Adipocyte (in vitro differentiated cells): ENCODE measurements around the gene KIF18B.

Experiments used
- DNase-seq: peaks from one replicate; pipeline ENCODE4 v3.0.0-alpha.2; 2015; ENCODE audit warnings: low read depth
- H3K27me3 ChIP-seq: replicated peaks from 2 replicates; pipeline ENCODE4 v1.7.0; 2013; ENCODE audit warnings: mild to moderate bottlenecking, low read length, moderate library complexity; ENCODE audit not compliant: control insufficient read depth, insufficient read depth
- H3K36me3 ChIP-seq: 2 replicates; pipeline ENCODE4 v1.7.0; 2013; ENCODE audit warnings: low read length, mild to moderate bottlenecking, moderate library complexity; ENCODE audit not compliant: control insufficient read depth, insufficient read depth, severe bottlenecking
- H3K4me1 ChIP-seq: 2 replicates; pipeline ENCODE4 v1.7.0; 2013; ENCODE audit warnings: mild to moderate bottlenecking, low read length, moderate library complexity; ENCODE audit not compliant: control insufficient read depth, insufficient read depth
- H3K4me3 ChIP-seq: 2 replicates; pipeline ENCODE4 v1.7.0; 2013; ENCODE audit warnings: mild to moderate bottlenecking, low read length, moderate library complexity
- H3K9ac ChIP-seq: 2 replicates; pipeline ENCODE4 v1.7.0; 2013; ENCODE audit warnings: mild to moderate bottlenecking, low read length, moderate library complexity
- H3K9me3 ChIP-seq: 2 replicates; pipeline ENCODE4 v1.7.0; 2013; ENCODE audit warnings: mild to moderate bottlenecking, low read length, moderate library complexity; ENCODE audit not compliant: control insufficient read depth

KIF18B gene

GRCh38 chr17:44922136-44922535 lies 25.4 kb downstream of the KIF18B start:
- no peak for DNase-seq
- no peaks in the 10 kb centered on the region for H3K9me3 ChIP-seq
- no peak overlapping the region for H3K9ac ChIP-seq

DNA sequence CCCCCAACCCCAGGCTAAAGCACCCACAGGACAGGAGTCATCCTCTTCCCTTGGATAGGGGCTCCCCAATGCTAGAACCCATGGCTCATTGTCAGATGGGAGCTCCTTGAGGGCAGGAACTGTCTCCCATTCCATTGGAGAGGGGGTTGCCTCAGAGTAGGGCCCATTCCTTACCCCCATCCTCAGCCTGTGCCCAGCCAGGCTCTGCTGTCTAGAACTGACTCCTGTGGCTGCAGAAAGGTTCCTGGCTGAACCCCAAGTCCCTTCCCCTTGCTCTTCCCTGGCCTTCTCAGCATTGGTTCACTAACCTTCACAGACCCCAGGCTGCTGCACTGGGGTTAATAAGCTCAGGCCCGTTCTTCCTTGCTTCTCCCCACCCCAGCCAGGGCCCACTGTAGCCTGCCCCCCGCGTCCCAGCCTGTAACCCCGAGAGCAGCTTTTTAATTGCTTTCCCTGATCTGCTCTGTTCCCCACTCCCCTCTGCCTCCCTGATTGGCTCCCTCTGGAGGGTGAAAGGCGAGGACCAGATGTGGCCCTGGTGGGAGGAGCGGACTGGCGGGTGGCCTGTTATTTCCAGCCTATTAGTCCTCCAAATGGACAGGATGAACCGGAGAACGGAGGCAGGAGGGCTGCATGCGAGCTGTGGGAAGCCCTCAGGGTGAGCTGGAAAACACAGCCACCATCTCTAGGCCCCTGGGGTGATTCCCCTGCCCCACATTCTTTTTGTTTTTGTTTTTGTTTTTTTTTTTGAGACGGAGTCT lies 26.3 kb downstream of the KIF18B start:
- no peaks in the 10 kb centered on the region for H3K9me3 ChIP-seq
- peaks cover 23% of the 10 kb centered on the region for H3K4me1 ChIP-seq
- H3K27me3 ChIP-seq, result peaks cover 12% of the 10 kb centered on the region
- H3K9ac ChIP-seq, result no peak overlapping the region
- H3K4me3 ChIP-seq, result no peak overlapping the region
- H3K36me3 ChIP-seq, result no peaks in the 10 kb centered on the region
- no peak for DNase-seq

More at GRCh38 chr17:44922136-44922535, 25.4 kb downstream of the KIF18B start:
- no peak overlapping the region for H3K4me3 ChIP-seq
- peaks cover 12% of the 10 kb centered on the region for H3K27me3 ChIP-seq
- no peaks in the 10 kb centered on the region for H3K36me3 ChIP-seq
- peaks cover 15% of the 10 kb centered on the region for H3K4me1 ChIP-seq

- H3K9ac ChIP-seq, result no peak overlapping the region
- no peaks in the 10 kb centered on the region for H3K36me3 ChIP-seq
- H3K27me3 ChIP-seq, result peaks cover 12% of the 10 kb centered on the region
- H3K4me1 ChIP-seq, result peaks cover 30% of the 10 kb centered on the region
- no peak overlapping the region for H3K4me3 ChIP-seq
- H3K9me3 ChIP-seq, result no peaks in the 10 kb centered on the region
- DNase-seq, result no peak
These were observed 27.0 kb downstream of the KIF18B start for GRCh38 chr17:44920565-44920940.

GRCh38 chr17:44919885-44920564 lies 27.5 kb downstream of the KIF18B start:
- Histone ChIP-seq H3K4me1 (peaks cover 30% of the 10 kb centered on the region), H3K27me3 (peaks cover 12% of the 10 kb centered on the region), H3K9me3 (no peaks in the 10 kb centered on the region), H3K36me3 (no peaks in the 10 kb centered on the region), H3K4me3 (no peak overlapping the region), H3K9ac (no peak overlapping the region)
- DNase-seq, result peak; percentile 90

DNA sequence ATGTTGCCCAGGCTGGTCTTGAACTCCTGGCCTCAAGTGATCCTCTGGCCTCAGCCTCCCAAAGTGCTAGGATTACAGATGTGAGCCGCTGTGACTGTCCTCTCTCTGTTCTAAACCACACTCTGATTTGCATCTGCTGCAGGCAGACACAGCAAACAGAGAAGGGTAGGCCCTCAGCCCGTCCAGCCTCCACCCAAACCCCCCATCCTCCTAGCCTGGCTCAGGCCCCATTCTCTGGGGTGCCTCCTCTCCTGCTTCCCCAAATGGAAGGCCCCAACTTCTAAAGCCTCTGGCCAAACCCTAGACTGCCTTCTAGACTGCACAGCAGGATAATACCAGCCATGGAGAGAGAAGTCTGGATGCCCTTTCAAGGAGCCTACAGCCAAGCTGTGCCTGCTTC lies 28.2 kb downstream of the KIF18B start:
- H3K27me3 ChIP-seq, result peaks cover 12% of the 10 kb centered on the region

DNA sequence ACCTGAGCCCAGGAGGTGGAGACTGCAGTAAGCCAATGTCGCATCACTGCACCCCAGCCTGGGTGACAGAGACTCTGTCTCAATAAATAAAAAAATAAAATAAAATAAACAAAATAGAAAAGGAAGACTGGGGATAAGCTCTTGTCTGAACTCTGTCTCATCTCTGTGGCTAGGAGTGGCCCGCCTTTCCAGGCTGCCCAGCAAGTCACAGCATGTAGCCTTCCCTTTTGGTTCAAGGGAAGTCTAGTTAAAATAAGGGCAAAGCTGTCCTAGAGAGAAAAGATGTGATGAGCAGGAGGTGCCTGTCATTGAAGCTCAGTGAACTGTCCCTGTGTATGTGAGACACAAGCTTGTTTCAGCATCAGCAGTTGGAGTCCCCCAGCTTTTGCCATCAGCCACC lies 29.6 kb downstream of the KIF18B start:
- DNase-seq, result no peak
- H3K9me3 ChIP-seq, result no peaks in the 10 kb centered on the region
- H3K27me3 ChIP-seq, result peaks cover 19% of the 10 kb centered on the region
- H3K9ac ChIP-seq, result no peak overlapping the region
- no peak overlapping the region for H3K4me3 ChIP-seq
- H3K4me1 ChIP-seq, result peaks cover 30% of the 10 kb centered on the region
- no peaks in the 10 kb centered on the region for H3K36me3 ChIP-seq

More for the DNA sequence above, 28.2 kb downstream of the KIF18B start:
- peaks cover 30% of the 10 kb centered on the region for H3K4me1 ChIP-seq
- no peaks in the 10 kb centered on the region for H3K9me3 ChIP-seq
- no peak overlapping the region for H3K9ac ChIP-seq
- no peak overlapping the region for H3K4me3 ChIP-seq
- no peaks in the 10 kb centered on the region for H3K36me3 ChIP-seq
- DNase-seq, result no peak

DNA sequence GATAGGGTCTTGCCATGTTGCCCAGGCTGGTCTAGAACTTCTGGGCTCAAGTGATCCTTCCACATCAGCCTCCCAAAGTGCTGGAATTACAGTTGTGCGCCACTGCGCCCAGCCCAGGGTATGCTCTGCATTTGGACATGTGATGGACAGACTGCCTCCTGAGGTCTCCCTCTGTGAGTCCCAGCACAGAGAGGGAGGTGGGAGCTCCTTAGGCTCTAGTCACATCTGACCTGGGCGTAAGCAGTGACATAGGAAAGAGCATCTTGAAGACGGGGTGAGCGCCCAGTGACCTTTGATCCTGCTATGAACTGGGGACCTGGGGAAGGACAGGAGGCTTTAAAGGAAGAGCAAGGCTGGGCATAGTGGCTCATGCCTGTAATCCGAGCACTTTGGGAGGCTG lies 30.1 kb downstream of the KIF18B start:
- peaks cover 20% of the 10 kb centered on the region for H3K27me3 ChIP-seq
- peak overlapping the region; percentile 13 for H3K9ac ChIP-seq
- H3K36me3 ChIP-seq, result no peaks in the 10 kb centered on the region
- peaks cover 30% of the 10 kb centered on the region for H3K4me1 ChIP-seq
- H3K4me3 ChIP-seq, result no peak overlapping the region
- no peak for DNase-seq
- H3K9me3 ChIP-seq, result no peaks in the 10 kb centered on the region

GRCh38 chr17:44916781-44917241 lies 30.8 kb downstream of the KIF18B start:
- peak; percentile 66 for DNase-seq
- Histone ChIP-seq H3K4me1 (peaks cover 30% of the 10 kb centered on the region), H3K4me3 (no peak overlapping the region), H3K9ac (no peak overlapping the region), H3K36me3 (no peaks in the 10 kb centered on the region), H3K27me3 (peaks cover 18% of the 10 kb centered on the region), H3K9me3 (no peaks in the 10 kb centered on the region)

DNA sequence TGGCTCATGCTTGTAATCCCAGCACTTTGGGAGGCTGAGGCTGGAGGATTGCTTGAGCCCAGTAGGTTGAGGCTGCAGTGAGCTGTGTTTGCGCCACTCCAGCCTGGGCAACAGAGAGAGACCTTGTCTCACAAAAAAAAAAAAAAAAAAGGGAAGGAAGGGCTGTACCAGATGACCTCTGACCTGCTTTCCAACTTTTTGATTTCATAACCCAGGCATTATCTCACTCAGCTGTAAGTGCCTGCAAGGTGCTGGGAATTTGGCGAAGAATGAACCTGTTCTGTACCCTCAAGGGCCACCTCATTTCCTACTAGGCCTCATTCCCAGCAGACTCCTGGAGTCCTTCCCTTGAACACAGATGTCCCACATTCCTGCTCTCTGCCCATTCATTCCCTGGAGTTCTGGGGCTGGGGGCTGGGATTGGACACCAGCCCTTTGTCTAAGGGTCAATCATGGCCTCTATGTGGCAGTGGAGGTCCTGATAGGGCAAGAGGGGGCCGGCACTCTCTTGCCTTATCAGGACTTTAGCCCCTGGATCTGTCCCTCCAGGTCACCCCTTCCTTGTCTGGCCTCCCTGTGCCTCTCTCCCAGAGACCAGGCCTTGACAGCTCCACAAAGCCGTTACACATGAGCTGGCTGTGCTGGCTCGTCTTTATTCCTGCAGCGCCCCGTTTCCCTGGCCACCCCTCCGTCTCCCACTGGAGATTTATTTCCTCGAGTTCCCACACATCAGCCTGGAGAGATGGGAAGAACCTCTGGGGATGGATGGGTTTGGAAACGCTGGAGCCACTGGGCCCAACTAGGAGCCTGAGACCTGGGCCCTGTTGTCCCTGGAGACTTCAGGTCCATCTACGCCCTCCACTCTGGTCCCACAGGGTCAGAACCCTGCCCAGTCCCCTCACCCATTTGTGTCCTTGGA lies 31.5 kb downstream of the KIF18B start:
- DNase-seq, result no peak
- H3K4me1 ChIP-seq, result peaks cover 30% of the 10 kb centered on the region
- H3K4me3 ChIP-seq, result no peak overlapping the region
- H3K9ac ChIP-seq, result no peak overlapping the region
- H3K36me3 ChIP-seq, result no peaks in the 10 kb centered on the region
- peaks cover 18% of the 10 kb centered on the region for H3K27me3 ChIP-seq
- no peaks in the 10 kb centered on the region for H3K9me3 ChIP-seq

DNA sequence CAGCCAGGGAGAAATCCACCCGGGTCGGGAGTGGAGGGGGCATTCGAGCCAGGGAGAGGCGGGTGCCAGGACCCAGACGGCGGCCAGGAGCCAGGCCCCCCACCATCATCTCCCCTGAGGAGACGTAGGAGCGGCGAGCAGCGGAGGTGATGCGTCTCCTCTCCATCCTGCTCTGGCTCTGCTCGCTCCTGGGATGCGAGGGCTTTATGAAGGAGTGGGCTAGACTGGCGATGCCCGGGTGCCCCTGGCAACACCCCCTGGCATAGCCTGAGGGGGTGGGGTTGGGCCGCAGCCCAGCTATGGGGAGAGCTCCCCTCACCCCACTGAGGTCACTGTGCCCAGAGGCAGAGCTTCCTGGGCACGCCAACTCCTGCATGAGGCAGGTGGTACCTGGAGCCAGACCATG lies 32.2 kb downstream of the KIF18B start, which contains the start of gene GFAP:
TSS of gene GFAP (minus strand) at position 180 of the 406 bp plus-strand sequence. CDS start at position 166, 14 bp downstream.
- H3K4me3 ChIP-seq, result no peak within 1 kb of the TSS
- no peak for DNase-seq
- H3K9me3 ChIP-seq, result no peaks in the 10 kb centered on the region
- no peaks in the 10 kb centered on the region for H3K36me3 ChIP-seq
- H3K4me1 ChIP-seq, result peaks cover 25% of the 10 kb centered on the region
- no peak within 1 kb of the TSS for H3K9ac ChIP-seq
- H3K27me3 ChIP-seq, result peaks cover 18% of the 10 kb centered on the region
